Prostate gland (tissue), 2 donors: Measurements from ENCODE around the gene ATP6AP1.

Source experiments
- CTCF ChIP-seq, 4 experiments: fragments of 200-600 bp in 2 of 4; fragments of 450-650 bp in 2 of 4; sonication (generic) in 2 of 4; IDR thresholded peaks; 1 replicate in 3 of 4; 2 replicates in 1 of 4; pipeline ENCODE4 v1.5.1; 2016 to 2019; ENCODE audit warnings: antibody characterized with exemption in 4 of 4, mild to moderate bottlenecking in 2 of 4, moderate library complexity in 2 of 4
- POLR2AphosphoS5 ChIP-seq: sonication (generic); formaldehyde crosslinking; IDR thresholded peaks from one replicate; pipeline ENCODE4 v1.6.1; 2017; ENCODE audit warnings: antibody characterized with exemption

GRCh38 chrX:154473683-154474082 lies 45.2 kb downstream of the ATP6AP1 start:
- no peak for TF ChIP-seq CTCF (IDR thresholded peaks at IDR 0.05)
- TF ChIP-seq POLR2AphosphoS5, result no peak
